IPS-18c (cell line): ENCODE results near the gene TPM2.

Experiments
- H3K4me3 ChIP-seq: 2 replicates; pipeline ENCODE4 v1.7.0; 2013; ENCODE audit warnings: low read depth, mild to moderate bottlenecking, low read length, moderate library complexity; ENCODE audit not compliant: insufficient read depth
- H3K9me3 ChIP-seq: one replicate; pipeline ENCODE4 v1.6.1; 2013; ENCODE audit warnings: mild to moderate bottlenecking, low read length, moderate library complexity; ENCODE audit not compliant: control insufficient read depth, insufficient read depth

The TPM2 gene

GRCh38 chr9:35725362-35725761 lies 35.6 kb upstream of the TPM2 start:
- no peak overlapping the region for H3K4me3 ChIP-seq
- no peaks in the 10 kb centered on the region for H3K9me3 ChIP-seq

- Histone ChIP-seq H3K9me3 (no peaks in the 10 kb centered on the region), H3K4me3 (no peak overlapping the region)
Observed at GRCh38 chr9:35723908-35724307, 34.2 kb upstream of the TPM2 start.

GRCh38 chr9:35723426-35723825 lies 33.7 kb upstream of the TPM2 start:
- Histone ChIP-seq H3K9me3 (no peaks in the 10 kb centered on the region), H3K4me3 (no peak overlapping the region)

GRCh38 chr9:35719546-35719945 lies 29.8 kb upstream of the TPM2 start:
- Histone ChIP-seq H3K4me3 (no peak overlapping the region), H3K9me3 (no peaks in the 10 kb centered on the region)

GRCh38 chr9:35718721-35719511 lies 29.2 kb upstream of the TPM2 start:
- Histone ChIP-seq H3K9me3 (no peaks in the 10 kb centered on the region), H3K4me3 (no peak overlapping the region)

GRCh38 chr9:35717132-35717870 lies 27.6 kb upstream of the TPM2 start:
- no peaks in the 10 kb centered on the region for H3K9me3 ChIP-seq

GRCh38 chr9:35716230-35716629 lies 26.5 kb upstream of the TPM2 start:
- H3K4me3 ChIP-seq = no peak overlapping the region
- no peaks in the 10 kb centered on the region for H3K9me3 ChIP-seq

More at GRCh38 chr9:35717132-35717870, 27.6 kb upstream of the TPM2 start:
- no peak overlapping the region for H3K4me3 ChIP-seq

GRCh38 chr9:35714579-35715252 lies 25.0 kb upstream of the TPM2 start:
- no peak overlapping the region for H3K4me3 ChIP-seq
- no peaks in the 10 kb centered on the region for H3K9me3 ChIP-seq

GRCh38 chr9:35714123-35714522 lies 24.4 kb upstream of the TPM2 start:
- no peak overlapping the region for H3K4me3 ChIP-seq
- H3K9me3 ChIP-seq = no peaks in the 10 kb centered on the region

- Histone ChIP-seq H3K4me3 (no peak overlapping the region), H3K9me3 (no peaks in the 10 kb centered on the region)
Observed at GRCh38 chr9:35713578-35713977, 23.9 kb upstream of the TPM2 start.

- no peaks in the 10 kb centered on the region for H3K9me3 ChIP-seq
Observed at GRCh38 chr9:35712762-35713400, 23.2 kb upstream of the TPM2 start.

GRCh38 chr9:35711501-35712428 lies 22.0 kb upstream of the TPM2 start:
- Histone ChIP-seq H3K9me3 (no peaks in the 10 kb centered on the region), H3K4me3 (no peak overlapping the region)

More at GRCh38 chr9:35712762-35713400, 23.2 kb upstream of the TPM2 start:
- H3K4me3 ChIP-seq = no peak overlapping the region

- Histone ChIP-seq H3K4me3 (no peak overlapping the region), H3K9me3 (no peaks in the 10 kb centered on the region)
Observed at GRCh38 chr9:35710818-35711500, 21.2 kb upstream of the TPM2 start.

- Histone ChIP-seq H3K9me3 (no peaks in the 10 kb centered on the region), H3K4me3 (no peak overlapping the region)
Observed at GRCh38 chr9:35708146-35708545, 18.4 kb upstream of the TPM2 start.

GRCh38 chr9:35706951-35707350 lies 17.2 kb upstream of the TPM2 start:
- H3K9me3 ChIP-seq = no peaks in the 10 kb centered on the region
- H3K4me3 ChIP-seq = no peak overlapping the region

GRCh38 chr9:35705836-35706430 lies 16.2 kb upstream of the TPM2 start:
- H3K9me3 ChIP-seq = no peaks in the 10 kb centered on the region
- H3K4me3 ChIP-seq = no peak overlapping the region
